GM19452 (cell line): ENCODE results near the gene WDR70.
"Not testable (repeated sequence)": the region's sequence is repeated elsewhere in the genome, so short reads cannot be mapped to it uniquely, and the experiment has no call there.

Source experiments
- ATAC-seq: cut with Tn5 transposase; IDR thresholded peaks from one replicate; pipeline ENCODE4 v1.9.1; 2021; ENCODE audit not compliant: unreplicated experiment

WDR70 gene

GRCh38 chr5:37787742-37788141 lies 408.6 kb downstream of the WDR70 start:
- no peak for ATAC-seq

GRCh38 chr5:37789991-37790390 lies 410.9 kb downstream of the WDR70 start:
- no peak for ATAC-seq

GRCh38 chr5:37791321-37791720 lies 412.2 kb downstream of the WDR70 start:
- no peak for ATAC-seq

- no peak for ATAC-seq
Observed at GRCh38 chr5:37792975-37793631, 414.0 kb downstream of the WDR70 start.

GRCh38 chr5:37795292-37795691 lies 416.2 kb downstream of the WDR70 start:
- ATAC-seq: not testable (repeated sequence)

GRCh38 chr5:37796435-37796834 lies 417.3 kb downstream of the WDR70 start:
- ATAC-seq: not testable (repeated sequence)

- no peak for ATAC-seq
Observed at GRCh38 chr5:37799865-37800421, 420.8 kb downstream of the WDR70 start.

- ATAC-seq: no peak
Observed at GRCh38 chr5:37801521-37801920, 422.4 kb downstream of the WDR70 start.
